GM19351 (cell line): Measurements from ENCODE around the gene SPPL3.
"Not testable (repeated sequence)": the region's sequence is repeated elsewhere in the genome, so short reads cannot be mapped to it uniquely, and the experiment has no call there.

ENCODE experiments used
- ATAC-seq: cut with Tn5 transposase; IDR thresholded peaks from one replicate; pipeline ENCODE4 v1.9.1; 2021; ENCODE audit warnings: mild to moderate bottlenecking, moderate library complexity; ENCODE audit not compliant: unreplicated experiment

The SPPL3 gene, protein sequence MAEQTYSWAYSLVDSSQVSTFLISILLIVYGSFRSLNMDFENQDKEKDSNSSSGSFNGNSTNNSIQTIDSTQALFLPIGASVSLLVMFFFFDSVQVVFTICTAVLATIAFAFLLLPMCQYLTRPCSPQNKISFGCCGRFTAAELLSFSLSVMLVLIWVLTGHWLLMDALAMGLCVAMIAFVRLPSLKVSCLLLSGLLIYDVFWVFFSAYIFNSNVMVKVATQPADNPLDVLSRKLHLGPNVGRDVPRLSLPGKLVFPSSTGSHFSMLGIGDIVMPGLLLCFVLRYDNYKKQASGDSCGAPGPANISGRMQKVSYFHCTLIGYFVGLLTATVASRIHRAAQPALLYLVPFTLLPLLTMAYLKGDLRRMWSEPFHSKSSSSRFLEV

DNA sequence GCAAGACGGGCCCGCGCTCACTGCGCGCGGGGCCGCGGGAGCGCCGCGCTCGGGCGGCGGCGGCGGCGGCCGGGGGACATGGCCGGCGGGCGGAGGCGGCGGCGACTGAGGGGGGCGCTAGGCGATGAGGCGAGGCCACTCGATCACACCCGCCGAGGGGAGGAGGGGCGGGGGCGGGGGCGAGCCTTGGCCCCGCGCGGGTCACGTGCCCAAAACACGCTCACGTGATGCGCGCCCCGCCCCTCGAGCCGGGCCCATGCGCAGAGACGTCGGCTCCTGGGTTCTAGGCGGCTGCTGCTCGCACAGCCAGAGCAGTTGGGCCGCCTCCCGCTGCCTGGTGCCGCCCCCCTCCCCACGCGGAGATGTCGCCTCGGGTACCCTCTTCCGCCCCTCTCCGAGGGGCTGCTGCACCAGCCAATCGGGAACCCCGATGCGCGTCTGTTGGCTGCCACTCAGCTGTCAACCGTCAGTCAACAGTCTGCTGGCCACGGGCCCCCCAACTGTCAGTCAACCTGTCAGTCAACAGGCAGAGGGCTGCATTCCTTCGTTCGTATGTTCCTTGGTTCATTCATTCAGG, at the start of gene SPPL3:
Gene SPPL3, minus strand, starts transcription at position 162 of the 577 bp plus-strand sequence. CDS start 491 bp downstream, outside the sequence.
- peak; percentile 63 for ATAC-seq

DNA sequence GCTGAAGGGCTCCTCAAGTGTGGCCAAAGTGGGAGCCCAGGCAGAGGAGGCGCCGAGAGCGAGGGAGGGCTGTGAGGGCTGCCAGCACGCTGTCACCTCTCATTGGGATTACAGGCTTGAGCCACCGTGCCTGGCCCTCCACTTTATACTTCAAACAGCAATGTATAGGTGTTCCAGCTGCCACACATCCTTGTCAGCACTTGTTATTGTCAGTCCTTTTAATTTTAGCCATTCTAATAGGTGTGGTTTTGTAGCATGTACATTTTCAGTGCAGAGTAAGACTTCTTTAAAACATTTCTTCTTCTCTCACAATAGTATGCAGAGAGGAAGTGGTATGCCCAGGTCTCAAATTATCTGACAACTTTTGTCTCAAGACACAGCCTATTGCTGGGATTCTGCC, 46.6 kb upstream of the SPPL3 start:
- ATAC-seq = no peak

DNA sequence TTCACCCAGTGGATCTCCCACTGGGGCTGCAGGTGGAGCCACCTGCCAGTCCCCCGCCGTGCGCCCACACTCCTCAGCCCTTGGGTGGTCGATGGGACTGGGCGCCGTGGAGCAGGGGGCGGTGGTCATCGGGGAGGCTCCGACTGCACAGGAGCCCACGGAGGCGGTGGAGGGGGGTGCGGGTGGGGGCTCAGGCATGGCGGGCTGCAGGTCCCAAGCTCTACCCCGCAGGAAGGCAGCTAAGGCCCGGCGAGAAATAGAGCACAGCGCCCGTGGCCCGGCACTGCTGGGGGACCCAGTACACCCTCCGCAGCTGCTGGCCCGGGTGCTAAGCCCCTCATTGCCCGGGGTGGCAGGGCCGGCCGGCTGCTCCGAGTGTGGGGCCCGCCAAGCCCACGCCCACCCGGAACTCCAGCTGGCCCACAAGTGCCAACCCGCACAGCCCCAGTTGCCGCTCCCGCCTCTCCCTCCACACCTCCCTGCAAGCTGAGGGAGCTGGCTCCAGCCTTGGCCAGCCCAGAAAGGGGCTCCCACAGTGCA, 46.2 kb upstream of the SPPL3 start:
- ATAC-seq = not testable (repeated sequence)

- not testable (repeated sequence) for ATAC-seq
Measured at GRCh38 chr12:120945516-120945915, 41.4 kb upstream of the SPPL3 start.

- no peak for ATAC-seq
Measured at GRCh38 chr12:120944645-120945217, 40.6 kb upstream of the SPPL3 start.

DNA sequence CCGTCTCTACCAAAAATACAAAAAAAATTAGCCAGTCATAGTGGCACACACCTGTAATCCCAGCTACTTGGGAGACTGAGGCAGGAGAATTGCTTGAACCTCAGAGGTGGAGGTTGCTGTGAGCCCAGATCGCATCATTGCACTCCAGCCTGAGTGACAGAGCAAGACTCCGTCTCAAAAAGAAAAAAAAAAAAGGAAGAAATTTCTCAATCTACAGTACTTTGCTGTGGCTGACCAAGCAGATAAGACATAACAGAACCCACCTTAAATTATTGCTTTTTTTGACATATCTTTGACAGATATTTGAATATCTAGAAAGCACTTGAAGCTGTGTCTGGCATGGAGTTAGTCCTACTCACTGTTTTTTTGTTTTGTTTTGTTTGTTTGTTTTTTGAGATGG, 39.3 kb upstream of the SPPL3 start:
- no peak for ATAC-seq

DNA sequence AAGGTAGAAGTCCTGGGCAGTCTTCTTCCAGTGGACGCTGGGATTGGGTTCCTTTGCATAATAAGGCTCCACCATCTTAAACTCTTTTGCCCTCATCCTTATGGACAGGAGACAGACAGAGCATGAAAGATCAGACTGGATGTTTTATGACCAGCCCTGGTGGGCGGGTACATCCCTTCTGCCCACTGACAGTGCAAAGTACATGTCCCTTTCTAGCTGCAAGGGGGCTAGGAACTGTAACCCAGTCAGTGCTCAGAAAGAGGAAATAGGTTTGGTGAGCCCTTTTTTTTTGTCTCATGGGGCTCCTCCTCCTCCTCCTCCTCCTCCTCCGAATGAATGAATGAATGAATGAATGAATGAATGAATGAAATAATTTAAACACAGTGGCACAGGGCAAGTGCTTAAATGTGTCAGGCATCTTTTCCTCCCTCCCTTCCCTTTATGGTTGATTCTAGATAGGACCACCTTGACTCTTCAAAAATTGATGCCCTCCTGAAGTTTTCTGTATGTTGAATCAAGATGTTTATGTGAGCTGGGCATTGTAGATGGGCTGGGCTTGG, 37.8 kb upstream of the SPPL3 start:
- no peak for ATAC-seq

DNA sequence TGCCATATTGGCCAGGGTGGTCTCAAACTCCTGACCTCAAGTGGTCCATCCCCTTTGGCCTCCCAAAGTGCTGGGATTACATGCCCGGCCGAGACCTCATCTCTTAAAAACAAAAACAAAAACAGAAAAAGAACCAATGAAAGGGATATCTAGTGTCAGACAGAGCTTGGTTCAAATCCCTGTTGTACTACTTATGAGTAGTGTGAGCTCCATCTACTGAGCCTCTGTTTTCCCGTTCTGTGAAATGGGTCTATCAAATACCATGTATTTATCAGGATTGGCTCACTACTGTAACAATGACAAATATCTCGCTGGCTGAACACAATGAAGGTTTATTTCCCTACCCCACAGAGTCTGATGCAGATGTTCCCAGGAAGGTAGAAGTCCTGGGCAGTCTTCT, 37.3 kb upstream of the SPPL3 start:
- no peak for ATAC-seq

- ATAC-seq = no peak
Measured at GRCh38 chr12:120940799-120941198, 36.6 kb upstream of the SPPL3 start.

- ATAC-seq = no peak
Measured at GRCh38 chr12:120940006-120940405, 35.8 kb upstream of the SPPL3 start.

- ATAC-seq = no peak
Measured at GRCh38 chr12:120939523-120939922, 35.4 kb upstream of the SPPL3 start.

GRCh38 chr12:120938496-120938895, 34.3 kb upstream of the SPPL3 start:
- ATAC-seq = no peak

DNA sequence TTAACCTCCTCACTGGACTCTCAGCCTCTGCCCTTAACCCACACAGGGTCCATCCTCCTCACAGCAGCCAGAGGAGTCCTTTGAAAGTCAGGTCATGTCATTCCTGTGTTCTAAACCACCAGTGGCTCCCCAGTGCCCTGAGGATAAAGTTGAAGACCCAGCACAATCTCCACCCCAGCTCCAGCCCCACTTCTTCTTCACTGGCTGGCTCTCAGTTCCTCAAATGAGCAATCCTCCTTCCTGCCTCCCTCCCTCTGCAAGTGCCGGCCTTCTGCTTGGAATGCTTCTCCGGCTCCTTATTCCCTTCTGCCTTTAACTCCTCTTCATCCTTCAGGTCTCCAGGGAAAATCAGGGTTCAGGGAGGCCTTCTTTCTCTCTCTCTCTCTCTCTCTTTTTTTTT, 32.0 kb upstream of the SPPL3 start:
- ATAC-seq = no peak

DNA sequence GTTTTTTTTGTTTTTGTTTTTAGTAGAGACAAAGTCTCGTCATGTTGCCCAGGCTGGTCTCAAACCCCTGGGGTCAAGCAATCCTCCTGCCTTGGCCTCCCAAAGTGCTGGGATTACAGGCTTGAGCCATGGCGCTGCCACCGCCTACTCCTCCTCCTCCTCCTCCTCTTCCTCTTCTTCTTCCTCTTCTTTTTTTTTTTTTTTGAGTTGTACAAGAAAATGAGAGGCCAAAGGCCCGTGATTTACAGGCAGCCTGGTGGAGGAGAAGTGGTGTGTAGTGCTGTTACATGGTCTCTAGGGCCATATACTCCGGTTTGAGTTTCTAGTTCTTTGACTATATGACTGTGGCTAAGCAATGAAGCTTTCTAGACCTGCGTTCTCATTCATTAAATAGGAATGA, 29.6 kb upstream of the SPPL3 start:
- ATAC-seq = no peak

GRCh38 chr12:120932956-120933526, 28.9 kb upstream of the SPPL3 start:
- no peak for ATAC-seq

DNA sequence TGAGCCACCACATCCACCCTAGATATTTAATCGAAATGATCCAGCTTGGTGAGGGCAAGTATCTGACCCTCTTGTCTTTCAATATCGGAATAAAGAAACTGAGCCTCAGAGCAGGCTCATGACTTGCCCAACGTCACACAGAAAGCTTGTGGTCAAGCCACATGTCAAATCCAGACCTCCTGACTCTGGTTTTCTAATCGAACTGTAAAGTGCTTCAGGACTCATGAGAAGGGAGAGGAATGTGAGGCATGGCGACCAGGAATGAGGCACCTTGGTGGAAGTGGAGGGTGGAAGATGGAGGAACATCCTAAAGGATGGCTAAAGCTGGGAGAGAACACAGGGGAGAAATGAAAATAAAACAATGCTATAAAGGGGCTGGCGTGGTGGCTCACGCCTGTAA, 27.9 kb upstream of the SPPL3 start:
- no peak for ATAC-seq

DNA sequence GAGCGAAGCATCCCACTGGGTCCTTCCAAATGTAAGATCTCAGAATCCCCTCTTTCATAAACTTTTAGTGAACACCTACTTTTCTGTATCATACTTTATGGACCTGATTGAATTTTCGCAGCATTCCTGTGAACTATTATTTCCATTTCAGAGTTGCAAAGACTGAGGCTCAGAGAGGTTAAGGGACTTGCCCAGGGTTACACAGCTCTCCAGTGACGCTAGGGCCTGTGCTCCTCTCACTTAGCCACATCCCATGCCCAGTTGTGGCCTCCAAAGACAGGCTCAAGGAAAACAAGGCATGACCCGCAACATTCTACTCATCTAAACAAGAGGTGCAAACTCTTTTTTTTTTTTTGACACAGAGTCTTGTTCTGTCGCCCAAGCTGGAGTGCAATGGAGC, 25.9 kb upstream of the SPPL3 start:
- no peak for ATAC-seq

- no peak for ATAC-seq
Measured at GRCh38 chr12:120928864-120929652, 24.9 kb upstream of the SPPL3 start.

- no peak for ATAC-seq
Measured at GRCh38 chr12:120925740-120926563, 21.8 kb upstream of the SPPL3 start.

- ATAC-seq = no peak
Measured at GRCh38 chr12:120922279-120922678, 18.1 kb upstream of the SPPL3 start.
